GM23248 (cell line): ENCODE results near the gene MVB12B. TPM values are rescaled to one million over a fixed set of nuclear protein-coding genes. Genes with fewer than 3 reads are reported as not detected.

Source experiments
- DNase-seq: peaks from one replicate; pipeline ENCODE4 v3.0.0-alpha.2; 2015
- H2AFZ ChIP-seq: fragments of 200-600 bp; sonication (generic); 2 replicates; pipeline ENCODE4 v1.6.1; 2016; ENCODE audit warnings: antibody characterized with exemption
- H3F3A ChIP-seq: fragments of 200-600 bp; sonication (generic); 2 replicates; pipeline ENCODE4 v1.6.1; 2016; ENCODE audit warnings: mild to moderate bottlenecking, antibody characterized with exemption, mixed run types; ENCODE audit not compliant: insufficient read depth
- H3K27ac ChIP-seq: fragments of 200-600 bp; sonication (generic); 2 replicates; pipeline ENCODE4 v1.5.1; 2016; ENCODE audit warnings: mild to moderate bottlenecking
- H3K27me3 ChIP-seq: fragments of 200-600 bp; sonication (generic); replicated peaks from 2 replicates; pipeline ENCODE4 v1.6.1; 2016; ENCODE audit warnings: mild to moderate bottlenecking; ENCODE audit not compliant: insufficient read depth
- H3K36me3 ChIP-seq: fragments of 200-600 bp; sonication (generic); 2 replicates; pipeline ENCODE4 v1.6.1; 2016; ENCODE audit warnings: low read depth, mild to moderate bottlenecking
- H3K4me1 ChIP-seq: fragments of 200-600 bp; sonication (generic); 2 replicates; pipeline ENCODE4 v1.6.1; 2016; ENCODE audit warnings: mild to moderate bottlenecking; ENCODE audit not compliant: insufficient read depth
- H3K4me2 ChIP-seq: fragments of 200-600 bp; sonication (generic); one replicate; pipeline ENCODE4 v1.6.1; 2016; ENCODE audit warnings: mild to moderate bottlenecking; ENCODE audit not compliant: unreplicated experiment
- H3K4me3 ChIP-seq: fragments of 200-600 bp; sonication (generic); 2 replicates; pipeline ENCODE4 v1.5.1; 2016; ENCODE audit warnings: mild to moderate bottlenecking
- H3K79me2 ChIP-seq: fragments of 200-600 bp; sonication (generic); 2 replicates; pipeline ENCODE4 v1.6.1; 2016; ENCODE audit warnings: mild to moderate bottlenecking; ENCODE audit not compliant: insufficient read depth
- H3K9ac ChIP-seq: fragments of 200-600 bp; sonication (generic); 2 replicates; pipeline ENCODE4 v1.6.1; 2016; ENCODE audit warnings: mild to moderate bottlenecking
- H3K9me2 ChIP-seq: fragments of 200-600 bp; sonication (generic); 2 replicates; pipeline ENCODE4 v1.6.1; 2016; ENCODE audit warnings: mixed run types, mild to moderate bottlenecking, moderate library complexity; ENCODE audit not compliant: insufficient read depth
- H3K9me3 ChIP-seq: fragments of 200-600 bp; sonication (generic); one replicate; pipeline ENCODE4 v1.6.1; 2017; ENCODE audit warnings: low read depth
- H4K20me1 ChIP-seq: fragments of 200-600 bp; sonication (generic); 2 replicates; pipeline ENCODE4 v1.6.0; 2016; ENCODE audit not compliant: insufficient read depth
- EZH2 ChIP-seq: fragments of 200-600 bp; sonication (generic); IDR thresholded peaks from 2 replicates; pipeline ENCODE4 v1.6.1; 2018; ENCODE audit warnings: antibody characterized with exemption, mild to moderate bottlenecking; ENCODE audit not compliant: insufficient read depth, poor library complexity, severe bottlenecking
- EZH2phosphoT487 ChIP-seq: fragments of 200-600 bp; sonication (generic); IDR thresholded peaks from 2 replicates; pipeline ENCODE4 v1.6.1; 2018; ENCODE audit warnings: antibody characterized with exemption, moderate library complexity, mild to moderate bottlenecking, low read depth; ENCODE audit not compliant: insufficient read depth
- WGBS, 2 experiments: methylation state at CpG; one replicate each; pipeline ENCODE4 v1.1.6; 2015 to 2017; ENCODE audit warnings: low lambda C conversion rate in 2 of 2, low coverage in 1 of 2; ENCODE audit errors: missing lambda C conversion rate in 2 of 2; 5-methylcytosine and 5-hydroxymethylcytosine counted together
- in situ Hi-C: fragments of 300-500 bp; cut with MboI; formaldehyde crosslinking; loops from 2 replicates; pipeline ENCODE4 v1.15.0; 2020
- polyA plus RNA-seq: library from polyadenylated mRNA; unstranded; fragments of >200 nt; fragmentation: Nextera tagmentation; extraction: Ambion mirVana; gene quantifications from 2 replicates; pipeline ENCODE4 v1.2.1, GENCODE V29; 2016
- total RNA-seq: library from RNA; depleted of rRNA; stranded (reverse); fragments of >200 nt; shearing (Covaris generic); gene quantifications from 2 replicates; pipeline ENCODE4 v1.2.3, GENCODE V29; 2014

Gene MVB12B
- total and polyA plus RNA-seq, 2 experiments from 2014 or later, result 2.4 to 5.5 TPM

DNA sequence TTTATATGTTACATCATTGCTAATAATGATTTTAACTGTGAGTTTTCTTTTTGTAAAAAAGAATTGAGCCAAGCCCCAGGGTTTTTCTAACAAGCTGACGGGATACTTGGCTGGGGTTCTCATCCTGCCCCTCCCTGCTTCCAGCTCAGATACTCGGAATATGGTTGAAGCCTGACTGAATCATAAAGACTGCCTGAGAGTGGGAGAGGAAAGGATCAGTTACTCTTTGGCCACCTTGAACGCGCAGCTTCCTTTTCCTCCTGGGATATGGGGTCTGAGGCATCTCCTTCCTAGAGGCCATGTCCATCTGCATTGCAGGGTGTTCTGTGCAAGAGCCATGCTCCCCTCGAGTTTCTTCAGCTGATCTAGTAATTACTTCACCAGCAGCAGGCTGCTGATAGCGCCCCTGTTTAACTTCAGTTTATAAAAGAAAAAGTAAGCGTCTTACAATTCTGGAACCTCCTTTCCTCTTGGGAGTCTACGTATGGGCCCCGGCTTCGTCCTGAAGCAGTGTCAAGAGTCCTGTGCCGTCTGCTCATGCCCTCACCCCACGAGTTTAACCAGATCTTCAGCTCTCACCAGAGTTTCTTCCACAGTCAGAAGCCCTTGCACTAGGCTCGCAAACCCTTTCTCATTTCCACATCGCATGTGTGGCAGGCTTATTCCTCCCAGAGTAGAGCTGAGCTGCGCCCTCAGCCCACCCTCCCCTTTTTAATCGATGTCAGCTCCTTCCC is 130.0 kb downstream of the MVB12B start:
- peak overlapping the region; percentile 51 for H2AFZ ChIP-seq
- H3K4me3 ChIP-seq, result no peak overlapping the region

DNA sequence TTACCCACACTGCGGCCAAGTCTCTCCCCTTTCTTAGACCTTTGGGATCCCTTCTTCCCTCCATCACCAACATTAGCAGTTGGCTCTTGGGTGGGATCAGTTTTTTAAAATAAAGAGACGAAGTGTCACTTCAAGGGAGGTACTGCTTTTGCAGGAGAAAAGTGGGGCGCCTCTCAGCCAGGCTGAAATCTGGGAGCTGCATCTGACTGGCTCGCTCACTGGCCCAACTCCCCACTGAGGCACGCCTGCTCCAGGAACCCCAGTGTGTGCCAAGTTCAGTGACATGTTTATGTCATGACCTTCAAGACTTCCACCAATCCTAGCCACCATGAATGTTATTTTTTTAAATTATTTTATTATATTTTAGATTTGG is 130.5 kb downstream of the MVB12B start:
- Histone ChIP-seq H3K4me2 (no peak overlapping the region), H3F3A (no peaks in the 10 kb centered on the region), H3K79me2 (no peaks in the 10 kb centered on the region), H3K9me3 (no peaks in the 10 kb centered on the region), H4K20me1 (no peaks in the 10 kb centered on the region), H2AFZ (no peak overlapping the region), H3K27me3 (no peaks in the 10 kb centered on the region), H3K36me3 (no peaks in the 10 kb centered on the region; the same call in 1 of the 2 replicates), H3K4me1 (peaks cover 8% of the 10 kb centered on the region), H3K4me3 (no peak overlapping the region), H3K27ac (no peak overlapping the region), H3K9ac (no peak overlapping the region), H3K9me2 (no peaks in the 10 kb centered on the region)
- in situ Hi-C loops, result no loop called here
- TF ChIP-seq EZH2 (no peak), EZH2phosphoT487 (no peak)
- 92 to 95% methylated on average over 5 of the region's 5 CpGs for WGBS, 2 experiments
- no peak for DNase-seq

More for the DNA sequence above, 130.0 kb downstream of the MVB12B start:
- Histone ChIP-seq H3K9me2 (no peaks in the 10 kb centered on the region), H3K4me1 (peaks cover 8% of the 10 kb centered on the region), H3K27me3 (no peaks in the 10 kb centered on the region), H3K79me2 (no peaks in the 10 kb centered on the region), H4K20me1 (no peaks in the 10 kb centered on the region), H3K9ac (no peak overlapping the region), H3K27ac (no peak overlapping the region), H3K4me2 (peak overlapping the region; percentile 12), H3K9me3 (no peaks in the 10 kb centered on the region), H3K36me3 (no peaks in the 10 kb centered on the region; the same call in 1 of the 2 replicates), H3F3A (no peaks in the 10 kb centered on the region)
- TF ChIP-seq EZH2 (no peak), EZH2phosphoT487 (no peak)
- WGBS, 2 experiments, result 51 to 55% methylated on average over 16 of the region's 16 CpGs
- peak; percentile 71 for DNase-seq
- in situ Hi-C loops, result no loop called here

DNA sequence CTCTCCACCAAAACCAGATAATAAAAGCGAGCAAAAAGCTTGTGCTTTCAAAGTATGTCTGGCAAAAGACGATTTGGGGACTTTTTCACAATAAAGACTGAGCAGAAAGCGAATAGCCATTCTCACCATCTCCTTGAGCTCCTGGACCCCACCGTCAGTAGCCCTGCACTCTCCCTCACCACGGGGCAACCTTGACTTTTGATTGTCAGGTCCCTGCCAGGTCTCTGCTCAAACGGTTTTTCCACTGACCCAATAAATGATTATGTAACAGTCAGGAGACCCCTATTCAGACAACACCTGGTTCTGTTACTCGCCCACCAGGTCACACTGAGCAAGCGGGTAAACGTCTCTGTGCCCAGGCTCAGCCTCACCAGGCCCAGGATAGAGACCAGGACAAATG is 131.3 kb downstream of the MVB12B start:
- in situ Hi-C loops, result no loop called here
- H3K36me3 ChIP-seq, result no peaks in the 10 kb centered on the region; the same call in 1 of the 2 replicates

DNA sequence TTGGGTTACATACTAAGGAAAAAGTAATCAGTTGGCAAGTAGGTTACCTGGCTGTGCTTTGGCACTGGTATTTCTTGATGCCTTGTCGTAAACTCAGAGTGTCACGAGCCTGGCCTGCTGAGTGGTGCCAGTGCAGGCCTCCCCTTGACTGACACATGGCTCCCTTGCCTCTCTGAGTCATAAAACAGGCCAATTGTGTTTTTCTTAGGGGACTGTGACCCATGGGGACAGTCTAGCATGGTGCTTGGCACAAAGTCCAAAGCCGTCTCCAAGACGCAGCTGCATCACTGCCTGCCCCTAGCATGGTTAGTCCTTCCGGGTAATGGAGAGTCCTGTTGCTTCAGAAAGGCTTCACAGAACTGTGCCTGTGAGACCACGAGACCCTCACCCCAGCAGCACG is 132.5 kb downstream of the MVB12B start:
- H3K4me3 ChIP-seq, result no peak overlapping the region

More for the DNA sequence above, 131.3 kb downstream of the MVB12B start:
- H3K4me1 ChIP-seq, result peaks cover 8% of the 10 kb centered on the region
- no peaks in the 10 kb centered on the region for H3F3A ChIP-seq
- no peak overlapping the region for H2AFZ ChIP-seq
- H3K27ac ChIP-seq, result no peak overlapping the region
- no peak overlapping the region for H3K4me3 ChIP-seq
- H3K9me2 ChIP-seq, result no peaks in the 10 kb centered on the region
- no peaks in the 10 kb centered on the region for H3K9me3 ChIP-seq
- H4K20me1 ChIP-seq, result no peaks in the 10 kb centered on the region
- H3K4me2 ChIP-seq, result no peak overlapping the region
- no peaks in the 10 kb centered on the region for H3K79me2 ChIP-seq
- H3K27me3 ChIP-seq, result no peaks in the 10 kb centered on the region
- H3K9ac ChIP-seq, result no peak overlapping the region
- TF ChIP-seq EZH2 (no peak), EZH2phosphoT487 (no peak)
- WGBS, 2 experiments, result 87 to 88% methylated on average over 9 of the region's 9 CpGs
- DNase-seq, result no peak

More for the DNA sequence above, 132.5 kb downstream of the MVB12B start:
- no peaks in the 10 kb centered on the region for H3F3A ChIP-seq
- no peak overlapping the region for H2AFZ ChIP-seq
- no peaks in the 10 kb centered on the region for H3K27me3 ChIP-seq
- no peaks in the 10 kb centered on the region for H3K9me2 ChIP-seq
- peaks cover 8% of the 10 kb centered on the region for H3K4me1 ChIP-seq
- no peaks in the 10 kb centered on the region for H3K79me2 ChIP-seq
- no peaks in the 10 kb centered on the region; the same call in 1 of the 2 replicates for H3K36me3 ChIP-seq
- no peak overlapping the region for H3K9ac ChIP-seq
- no peak for TF ChIP-seq EZH2
- TF ChIP-seq EZH2phosphoT487, result no peak
- no peaks in the 10 kb centered on the region for H3K9me3 ChIP-seq
- DNase-seq, result no peak
- in situ Hi-C loops, result no loop called here
- no peak overlapping the region for H3K27ac ChIP-seq
- WGBS, 2 experiments, result 84% methylated on average over 7 of the region's 7 CpGs
- H3K4me2 ChIP-seq, result no peak overlapping the region
- no peaks in the 10 kb centered on the region for H4K20me1 ChIP-seq
